Fibroblast of lung (primary cell): ENCODE measurements around the gene DBNL. TPM values are rescaled to one million over a fixed set of nuclear protein-coding genes. Genes with fewer than 3 reads are reported as not detected.
"Not testable (repeated sequence)": the region's sequence is repeated elsewhere in the genome, so short reads cannot be mapped to it uniquely, and the experiment has no call there.

Experiments
- DNase-seq, 2 donors: peaks; one replicate each; pipeline versions ENCODE4 v3.0.0 to v3.0.0-alpha.2; 2010; ENCODE audit warnings: low read depth in 2 of 2
- H2AFZ ChIP-seq: 2 replicates; pipeline ENCODE4 v1.5.1; 2012; ENCODE audit warnings: low read length, control low read depth, inconsistent platforms
- H3K27ac ChIP-seq: 2 replicates; pipeline ENCODE4 v1.5.1; 2011; ENCODE audit warnings: low read length, control low read depth; ENCODE audit not compliant: insufficient read depth
- H3K27me3 ChIP-seq: 2 replicates; pipeline ENCODE4 v1.5.1; 2011; ENCODE audit warnings: mild to moderate bottlenecking, low read length; ENCODE audit not compliant: control insufficient read depth, insufficient read depth
- H3K36me3 ChIP-seq: 2 replicates; pipeline ENCODE4 v1.5.1; 2011; ENCODE audit warnings: low read length; ENCODE audit not compliant: control insufficient read depth, insufficient read depth
- H3K4me1 ChIP-seq: 2 replicates; pipeline ENCODE4 v1.5.1; 2011; ENCODE audit warnings: low read length; ENCODE audit not compliant: control insufficient read depth, insufficient read depth; ENCODE audit errors: extremely low read depth
- H3K4me2 ChIP-seq: 2 replicates; pipeline ENCODE4 v1.5.1; 2011; ENCODE audit warnings: low read length, control low read depth; ENCODE audit not compliant: insufficient read depth; ENCODE audit errors: extremely low read depth
- H3K4me3 ChIP-seq, 4 experiments: fragments of 200-600 bp in 1 of 4; sonication (generic) in 1 of 4; replicated peaks in 1 of 4; 2 replicates each; pipeline ENCODE4 v1.5.1; 2011 to 2016; ENCODE audit warnings: low read length in 4 of 4, low read depth in 3 of 4, mild to moderate bottlenecking in 3 of 4, control low read depth in 2 of 4, inconsistent platforms in 1 of 4, mixed read lengths in 1 of 4; ENCODE audit not compliant: insufficient read depth in 1 of 4; ENCODE audit errors: control extremely low read depth in 1 of 4
- H3K79me2 ChIP-seq: 2 replicates; pipeline ENCODE4 v1.5.1; 2012; ENCODE audit warnings: mild to moderate bottlenecking, low read length, inconsistent platforms; ENCODE audit not compliant: control insufficient read depth, insufficient read depth
- H3K9ac ChIP-seq: 2 replicates; pipeline ENCODE4 v1.5.1; 2011; ENCODE audit warnings: mild to moderate bottlenecking, low read length, control low read depth; ENCODE audit not compliant: insufficient read depth
- H3K9me3 ChIP-seq: 2 replicates; pipeline ENCODE4 v1.5.1; 2012; ENCODE audit warnings: low read depth, low read length; ENCODE audit not compliant: control insufficient read depth, insufficient read depth
- H4K20me1 ChIP-seq: 2 replicates; pipeline ENCODE4 v1.5.1; 2011; ENCODE audit warnings: low read length; ENCODE audit not compliant: control insufficient read depth, insufficient read depth; ENCODE audit errors: extremely low read depth
- polyA plus RNA-seq, 2 donors: library from polyadenylated mRNA; depleted of rRNA in 1 of 2; stranded (reverse) in 1 of 2; unstranded in 1 of 2; fragments of >200 nt; gene quantifications; 2 replicates each; pipeline ENCODE4 v1.2.1, GENCODE V29; 2011 to 2012; ENCODE audit warnings: missing spikeins in 1 of 2
- total RNA-seq: library from RNA; depleted of rRNA; stranded (reverse); fragments of >200 nt; gene quantifications from 2 replicates; pipeline ENCODE4 v1.2.1, GENCODE V29; 2014

The DBNL gene
- total and polyA plus RNA-seq, 2 donors (not counting 1 experiment from before 2014, with no cell fraction given): 86.4 to 88.2 TPM

DNA sequence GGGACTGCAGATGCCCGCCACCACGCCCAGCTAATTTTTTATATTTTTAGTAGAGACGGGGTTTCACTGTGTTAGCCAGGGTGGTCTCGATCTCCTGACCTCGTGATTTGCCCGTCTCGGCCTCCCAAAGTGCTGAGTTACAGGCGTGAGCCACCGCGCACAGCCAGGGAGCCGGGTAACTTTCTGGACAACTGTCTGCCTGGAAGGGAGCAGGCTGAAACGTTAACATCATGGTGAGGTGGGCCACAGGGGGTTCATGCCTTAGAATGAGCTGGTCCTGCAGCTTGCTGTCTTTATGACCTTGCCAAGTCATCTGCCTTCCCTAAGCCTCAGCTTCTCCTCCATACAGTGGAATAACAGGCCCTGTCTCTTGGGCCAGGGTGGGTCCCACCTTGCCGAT, 13.2 kb upstream of the DBNL start:
- H2AFZ ChIP-seq, DNase-seq, H3K4me3 ChIP-seq, H3K9me3 ChIP-seq, H3K27me3 ChIP-seq, H3K79me2 ChIP-seq, H3K36me3 ChIP-seq, H3K9ac ChIP-seq, H3K27ac ChIP-seq, H3K4me1 ChIP-seq, H4K20me1 ChIP-seq, H3K4me2 ChIP-seq: not testable (repeated sequence)

DNA sequence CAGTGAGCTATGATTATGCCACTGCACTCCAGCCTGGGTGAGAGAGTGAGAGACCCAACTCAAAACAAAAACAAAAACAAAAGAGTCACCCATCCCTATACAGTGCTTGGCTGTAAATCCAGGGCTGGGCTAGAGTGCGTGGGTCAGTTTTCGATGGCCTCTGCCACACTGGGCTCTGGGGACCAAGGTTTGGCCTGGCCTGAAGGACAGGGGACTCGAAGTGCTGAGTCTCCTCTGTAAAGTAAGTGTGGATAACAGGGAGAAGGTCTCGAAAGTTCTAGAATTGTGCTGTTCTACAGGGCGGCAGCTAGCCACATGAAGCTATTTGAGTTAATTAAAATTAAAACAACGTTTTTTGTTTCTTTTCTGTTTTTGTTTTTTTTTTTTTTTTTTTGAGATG, 12.5 kb upstream of the DBNL start:
- not testable (repeated sequence) for H3K4me2 ChIP-seq, H3K79me2 ChIP-seq

DNA sequence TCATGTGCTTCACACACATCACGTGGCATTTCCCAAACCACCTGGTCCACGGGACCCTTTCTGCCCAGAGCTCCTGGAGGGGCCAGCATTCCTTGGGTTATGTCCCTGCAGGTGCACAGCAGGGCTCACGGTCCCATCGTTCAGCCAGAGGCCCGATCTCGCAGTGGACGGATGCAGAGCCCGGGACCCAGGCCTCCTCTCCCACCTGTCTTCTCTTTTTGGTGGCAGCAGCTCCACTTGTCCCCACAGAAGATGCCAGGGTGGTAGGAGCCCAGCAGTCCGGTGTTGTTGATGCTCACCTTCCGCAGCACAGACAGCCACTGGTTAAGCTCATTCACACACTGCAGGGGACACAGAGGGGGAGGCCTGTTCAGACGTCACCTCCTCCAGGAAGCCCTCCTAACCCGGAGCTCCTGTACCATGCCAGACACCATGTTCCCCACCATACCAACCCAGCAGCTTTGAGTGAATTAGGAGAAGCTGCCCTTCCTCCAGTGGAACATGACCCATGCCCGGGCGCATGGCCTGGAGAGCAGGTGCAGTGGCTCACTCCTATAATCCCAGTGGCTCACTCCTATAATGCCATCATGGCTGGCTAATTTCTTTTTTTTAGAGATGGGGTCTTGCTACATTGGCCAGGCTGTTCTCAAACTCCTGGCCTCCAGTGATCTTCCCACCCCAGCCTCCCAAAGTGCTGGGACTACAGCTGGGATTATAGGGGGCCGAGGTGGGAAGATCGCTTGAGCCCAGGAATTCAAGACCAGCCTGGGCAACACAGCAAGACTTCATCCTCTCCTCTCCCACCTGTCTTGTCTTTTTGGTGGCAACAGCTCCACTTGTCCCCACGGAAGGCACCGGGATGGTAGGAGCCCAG, 10.3 kb upstream of the DBNL start:
- H3K27me3 ChIP-seq, H3K27ac ChIP-seq, H4K20me1 ChIP-seq, H3K4me3 ChIP-seq, H3K4me2 ChIP-seq, H2AFZ ChIP-seq, H3K9ac ChIP-seq, H3K9me3 ChIP-seq, H3K79me2 ChIP-seq, DNase-seq, H3K4me1 ChIP-seq, H3K36me3 ChIP-seq: not testable (repeated sequence)

More for the DNA sequence above, 12.5 kb upstream of the DBNL start:
- not testable (repeated sequence) for H2AFZ ChIP-seq, H4K20me1 ChIP-seq, H3K4me1 ChIP-seq, DNase-seq, H3K4me3 ChIP-seq, H3K9ac ChIP-seq, H3K27ac ChIP-seq, H3K36me3 ChIP-seq, H3K9me3 ChIP-seq, H3K27me3 ChIP-seq

DNA sequence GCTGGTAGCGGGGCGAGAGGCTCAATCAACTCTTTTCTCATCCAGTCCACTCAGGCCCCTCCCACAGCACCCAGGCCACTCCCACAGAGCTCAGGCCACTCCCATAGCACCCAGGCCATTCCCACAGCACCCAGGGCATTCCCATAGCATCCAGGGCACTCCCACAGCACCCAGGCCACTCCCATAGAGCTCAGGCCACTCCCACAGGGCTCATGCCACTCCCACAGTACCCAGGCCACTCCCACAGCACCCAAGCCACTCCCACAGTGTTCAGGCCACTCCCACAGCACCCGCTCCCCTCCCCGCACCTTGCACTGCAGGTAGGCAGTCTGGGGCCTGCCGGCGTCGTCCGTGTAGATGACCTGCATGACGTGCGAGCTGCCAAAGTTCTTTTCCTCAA, 8.1 kb upstream of the DBNL start:
- not testable (repeated sequence) for H3K4me1 ChIP-seq, H3K79me2 ChIP-seq, H3K27ac ChIP-seq, H3K36me3 ChIP-seq, H3K4me2 ChIP-seq, H3K27me3 ChIP-seq, H3K9me3 ChIP-seq, H2AFZ ChIP-seq, H4K20me1 ChIP-seq, H3K9ac ChIP-seq, H3K4me3 ChIP-seq
- DNase-seq: peak in 1 of 2 donors; percentile 11

DNA sequence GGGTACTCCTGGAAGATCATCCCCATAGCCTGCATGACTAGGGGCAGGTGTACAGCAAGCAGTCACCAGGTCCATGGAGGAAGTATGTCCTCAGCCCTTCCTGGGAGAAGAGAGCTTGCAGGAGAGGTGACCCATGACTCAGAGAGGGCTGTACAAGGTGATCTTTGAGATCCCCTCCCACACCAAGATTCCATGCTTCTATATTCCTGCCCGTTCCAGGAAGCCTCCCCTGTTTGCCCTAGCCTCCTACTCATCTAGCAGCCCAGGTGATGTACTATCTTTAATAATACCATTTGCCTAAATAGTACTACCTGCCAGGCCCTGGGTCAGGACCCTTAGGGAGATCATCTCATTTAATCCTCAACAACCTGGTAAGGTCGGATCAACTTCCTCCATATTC, 6.6 kb upstream of the DBNL start:
- H3K4me2 ChIP-seq, DNase-seq, H2AFZ ChIP-seq, H3K36me3 ChIP-seq, H4K20me1 ChIP-seq, H3K27me3 ChIP-seq, H3K27ac ChIP-seq, H3K4me3 ChIP-seq, H3K79me2 ChIP-seq, H3K9me3 ChIP-seq, H3K9ac ChIP-seq, H3K4me1 ChIP-seq: not testable (repeated sequence)

DNA sequence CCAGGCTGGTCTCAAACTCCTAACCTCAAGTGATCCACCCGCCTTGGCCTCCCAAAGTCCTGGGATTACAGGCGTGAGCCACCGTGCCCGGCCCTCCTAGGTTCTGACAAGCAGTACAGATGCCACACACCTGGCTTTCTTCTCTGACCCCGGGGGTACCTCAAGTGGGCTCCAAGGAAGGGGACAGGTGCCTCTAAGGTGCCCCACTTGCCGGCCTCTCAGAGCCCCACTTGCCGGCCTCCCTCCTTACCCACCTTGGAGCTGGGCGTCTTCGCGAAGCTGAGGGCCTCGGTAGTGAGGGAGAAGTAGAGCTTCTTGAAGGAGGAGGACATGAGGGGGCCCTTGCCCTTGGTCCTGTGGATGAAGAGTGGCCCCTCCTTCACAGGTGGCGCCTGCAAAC, 5.9 kb upstream of the DBNL start:
- not testable (repeated sequence) for H2AFZ ChIP-seq, H4K20me1 ChIP-seq, H3K36me3 ChIP-seq, DNase-seq, H3K27ac ChIP-seq, H3K4me2 ChIP-seq, H3K4me3 ChIP-seq, H3K4me1 ChIP-seq, H3K9me3 ChIP-seq, H3K27me3 ChIP-seq, H3K9ac ChIP-seq, H3K79me2 ChIP-seq
